Measurements from ENCODE around the gene DRC1. TPM values are rescaled to one million over a fixed set of nuclear protein-coding genes. Genes with fewer than 3 reads are reported as not detected.
A peak's percentile ranks its signal among the peaks of the same experiment; 100 is the strongest.

Gene DRC1
- total RNA-seq, 4 donors from 2014 or later: 0.85 to 2.4 (median 1.9) TPM; not detected in 1

DNA sequence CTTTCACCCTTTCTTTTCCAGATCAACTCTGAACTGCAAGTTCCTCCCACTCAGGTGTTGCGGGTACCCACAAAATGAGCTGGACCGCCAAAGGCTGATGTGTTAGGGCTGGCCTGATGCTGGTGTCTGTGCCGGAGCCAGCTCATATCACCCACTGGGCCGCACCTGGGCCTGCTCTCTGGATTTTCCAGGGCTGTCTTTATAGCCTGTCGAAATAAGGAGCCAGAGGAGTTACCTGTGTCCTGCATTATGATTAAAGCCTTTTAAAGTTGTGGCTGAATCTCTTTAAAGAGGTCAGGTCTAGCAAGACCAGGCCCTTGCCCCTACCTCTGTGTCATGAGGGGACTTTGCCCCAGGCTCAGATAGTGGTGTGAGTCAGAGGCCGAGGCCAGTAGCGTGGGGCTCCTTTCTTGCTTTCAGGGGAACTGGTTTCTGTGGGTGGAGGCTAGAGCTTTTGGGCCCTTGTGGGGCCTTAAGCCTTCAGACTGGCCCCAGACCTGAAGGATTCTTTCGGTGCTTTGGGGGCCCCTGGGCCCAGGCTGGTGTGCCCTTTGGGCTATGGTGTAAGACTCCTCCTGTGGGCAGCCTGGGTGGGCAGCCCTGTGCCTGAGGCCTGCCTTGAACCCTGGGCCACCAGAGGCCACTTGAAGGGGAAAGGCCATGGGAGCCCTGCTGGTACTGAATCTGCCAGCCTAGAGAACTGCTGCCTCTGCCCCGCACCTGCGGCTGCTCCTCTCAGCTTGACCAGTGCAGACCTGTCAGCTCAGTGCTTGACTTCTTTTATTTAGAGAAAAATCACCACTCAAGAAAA lies 54.9 kb downstream of the DRC1 start:
- intact Hi-C loops (cut with DNase I; ENCODE audit: low total_unique reads): no loop called here
- Histone ChIP-seq H3K27me3 (no peaks in the 10 kb centered on the region), H3K9me3 (no peaks in the 10 kb centered on the region), H3K36me3 (no peaks in the 10 kb centered on the region), H3K27ac (no peak overlapping the region), H3K4me3 (no peak overlapping the region), H3K4me1 (no peaks in the 10 kb centered on the region)
- DNase-seq: peak in 1 of 2 donors; percentile 6
- no peak for TF ChIP-seq POLR2A (IDR thresholded peaks at IDR 0.05)
- TF ChIP-seq, protein P1, sequence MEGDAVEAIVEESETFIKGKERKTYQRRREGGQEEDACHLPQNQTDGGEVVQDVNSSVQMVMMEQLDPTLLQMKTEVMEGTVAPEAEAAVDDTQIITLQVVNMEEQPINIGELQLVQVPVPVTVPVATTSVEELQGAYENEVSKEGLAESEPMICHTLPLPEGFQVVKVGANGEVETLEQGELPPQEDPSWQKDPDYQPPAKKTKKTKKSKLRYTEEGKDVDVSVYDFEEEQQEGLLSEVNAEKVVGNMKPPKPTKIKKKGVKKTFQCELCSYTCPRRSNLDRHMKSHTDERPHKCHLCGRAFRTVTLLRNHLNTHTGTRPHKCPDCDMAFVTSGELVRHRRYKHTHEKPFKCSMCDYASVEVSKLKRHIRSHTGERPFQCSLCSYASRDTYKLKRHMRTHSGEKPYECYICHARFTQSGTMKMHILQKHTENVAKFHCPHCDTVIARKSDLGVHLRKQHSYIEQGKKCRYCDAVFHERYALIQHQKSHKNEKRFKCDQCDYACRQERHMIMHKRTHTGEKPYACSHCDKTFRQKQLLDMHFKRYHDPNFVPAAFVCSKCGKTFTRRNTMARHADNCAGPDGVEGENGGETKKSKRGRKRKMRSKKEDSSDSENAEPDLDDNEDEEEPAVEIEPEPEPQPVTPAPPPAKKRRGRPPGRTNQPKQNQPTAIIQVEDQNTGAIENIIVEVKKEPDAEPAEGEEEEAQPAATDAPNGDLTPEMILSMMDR (IDR thresholded peaks at IDR 0.05): no peak

- Histone ChIP-seq H3K36me3 (no peaks in the 10 kb centered on the region), H3K27me3 (no peaks in the 10 kb centered on the region), H3K27ac (no peak overlapping the region), H3K4me1 (no peaks in the 10 kb centered on the region), H3K9me3 (no peaks in the 10 kb centered on the region), H3K4me3 (no peak overlapping the region)
- TF ChIP-seq, protein P1 (IDR thresholded peaks at IDR 0.05): no peak
- no peak for TF ChIP-seq POLR2A (IDR thresholded peaks at IDR 0.05)
- DNase-seq: no peak
- intact Hi-C loops (cut with DNase I; ENCODE audit: low total_unique reads): no loop called here
Measured at GRCh38 chr2:26457251-26457666, 55.5 kb downstream of the DRC1 start.

DNA sequence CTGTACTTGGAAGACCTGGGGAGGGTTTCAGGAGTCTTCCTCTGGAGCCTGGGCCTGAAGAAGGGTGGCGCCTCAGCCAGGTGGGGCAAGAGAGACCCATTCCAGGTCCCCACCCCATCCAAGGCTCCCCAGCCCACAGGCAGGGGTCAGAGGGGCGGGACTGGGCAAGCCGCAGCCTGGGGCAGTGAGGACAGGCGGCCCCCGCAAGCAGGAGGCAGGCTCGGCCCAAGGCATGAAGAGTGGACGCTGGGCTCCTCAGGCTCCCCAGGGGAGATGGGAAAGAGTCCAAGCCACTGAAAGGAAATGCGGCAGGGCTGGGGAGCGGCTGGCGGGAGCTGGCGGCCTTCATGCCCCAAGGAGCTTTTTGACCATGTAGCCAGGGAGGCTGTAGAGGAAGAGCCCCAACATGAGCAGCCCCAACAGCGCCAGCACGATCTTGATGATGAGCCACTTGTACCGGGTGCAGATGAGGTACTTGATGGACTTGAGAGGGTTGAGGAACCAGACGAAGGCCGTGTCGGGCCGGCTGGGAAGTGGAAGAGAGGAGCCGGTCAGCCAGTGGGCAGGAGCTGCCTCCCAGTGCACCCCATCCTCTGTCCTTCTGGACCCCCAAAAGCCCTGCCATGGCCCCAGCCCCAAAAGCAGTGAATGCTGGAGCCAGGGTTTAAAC lies 56.1 kb downstream of the DRC1 start:
- Histone ChIP-seq H3K27ac (no peak overlapping the region), H3K36me3 (no peaks in the 10 kb centered on the region), H3K4me3 (no peak overlapping the region), H3K27me3 (no peaks in the 10 kb centered on the region), H3K4me1 (no peaks in the 10 kb centered on the region), H3K9me3 (no peaks in the 10 kb centered on the region)
- intact Hi-C loops (cut with DNase I; ENCODE audit: low total_unique reads): no loop called here
- DNase-seq: peak in 1 of 2 donors; percentile 8
- TF ChIP-seq POLR2A (IDR thresholded peaks at IDR 0.05): no peak
- TF ChIP-seq, protein P1 (IDR thresholded peaks at IDR 0.05): no peak

DNA sequence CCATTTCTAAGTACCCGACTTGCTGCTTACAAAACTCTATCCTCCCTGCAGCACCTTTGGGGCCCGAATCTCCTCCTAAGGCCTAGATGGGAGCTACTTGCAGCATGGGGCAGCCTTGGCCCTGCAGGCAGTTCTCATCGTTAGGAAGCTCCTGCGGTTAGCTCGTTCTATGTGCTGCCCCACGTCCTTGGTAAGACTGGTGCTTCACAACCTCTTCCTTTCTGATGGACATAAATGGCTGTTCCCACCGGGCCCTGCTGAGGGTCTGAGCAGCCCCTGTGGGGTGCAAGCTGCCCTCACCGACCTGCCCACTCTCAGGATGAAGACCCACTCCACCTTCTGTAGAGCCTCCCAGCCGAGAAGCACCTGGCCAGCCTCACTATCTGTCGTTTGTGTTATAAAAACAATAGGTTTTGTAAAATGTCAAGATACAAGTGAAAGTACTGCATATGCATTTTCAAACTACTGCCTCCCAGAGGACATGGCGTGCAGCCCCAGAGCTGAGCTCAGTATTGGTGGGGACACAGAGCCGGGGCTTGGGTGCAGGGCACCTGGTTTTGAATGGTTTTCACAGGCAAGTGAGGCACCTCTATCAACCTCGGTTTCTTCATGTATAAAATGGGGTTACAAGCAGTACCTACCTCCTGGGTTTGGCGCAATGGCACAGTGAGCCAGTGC lies 56.8 kb downstream of the DRC1 start:
- Histone ChIP-seq H3K4me3 (no peak overlapping the region), H3K27ac (no peak overlapping the region), H3K4me1 (no peaks in the 10 kb centered on the region), H3K9me3 (no peaks in the 10 kb centered on the region), H3K36me3 (no peaks in the 10 kb centered on the region), H3K27me3 (no peaks in the 10 kb centered on the region)
- intact Hi-C loops (cut with DNase I; ENCODE audit: low total_unique reads): no loop called here
- TF ChIP-seq POLR2A (IDR thresholded peaks at IDR 0.05): no peak
- DNase-seq: peak in 1 of 2 donors; percentile 3

- H3K4me1 ChIP-seq: no peaks in the 10 kb centered on the region
- TF ChIP-seq, protein P1 (IDR thresholded peaks at IDR 0.05): no peak
- no peak for TF ChIP-seq POLR2A (IDR thresholded peaks at IDR 0.05)
- no peak overlapping the region for H3K4me3 ChIP-seq
- DNase-seq: no peak
- intact Hi-C loops (cut with DNase I; ENCODE audit: low total_unique reads): no loop called here
- no peaks in the 10 kb centered on the region for H3K9me3 ChIP-seq
- no peaks in the 10 kb centered on the region for H3K36me3 ChIP-seq
- no peak overlapping the region for H3K27ac ChIP-seq
- no peaks in the 10 kb centered on the region for H3K27me3 ChIP-seq
Measured at GRCh38 chr2:26459991-26460612, 58.4 kb downstream of the DRC1 start.

All from uterus (tissue), 4 donors.